ENCODE results near the gene R3HCC1L. TPM values are rescaled to one million over a fixed set of nuclear protein-coding genes. Genes with fewer than 3 reads are reported as not detected.

The R3HCC1L gene
- total RNA-seq, 1 experiment from 2014 or later, result 16.2 TPM

DNA sequence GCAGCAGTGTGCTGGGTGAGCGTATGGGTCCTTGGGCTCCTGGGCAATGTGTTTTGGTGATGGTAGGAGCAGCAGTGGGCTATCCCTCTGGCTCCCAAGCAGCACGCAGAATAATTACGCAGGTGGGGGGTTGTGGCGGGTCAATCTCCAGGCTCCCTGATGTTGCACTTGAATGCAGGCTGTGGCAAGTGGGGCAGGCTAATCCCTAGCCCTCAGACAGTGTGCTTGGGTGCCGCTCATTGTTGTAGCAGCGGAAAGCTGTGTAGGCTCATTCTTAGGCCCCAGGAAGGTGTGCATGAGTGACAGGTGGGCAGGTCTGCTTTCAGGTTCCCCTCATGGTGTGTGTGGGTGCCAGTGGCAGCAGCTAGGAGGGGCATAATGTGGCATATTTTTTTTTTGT, 89.4 kb downstream of the R3HCC1L start:
- H3K36me3 ChIP-seq (ENCODE audit: insufficient read depth, low read length, poor library complexity, severe bottlenecking), result no peaks in the 10 kb centered on the region
- ChIA-PET CTCF (no interaction called here), POLR2A (ENCODE audit: low non-redundant PET) (no interaction called here)
- no TSS peak for BruUV-seq (replicated peaks)
- intact Hi-C loops (cut with micrococcal nuclease; ENCODE audit: unreplicated experiment), result no loop called here
- H3K4me1 ChIP-seq (ENCODE audit: insufficient read depth, low read length, poor library complexity, severe bottlenecking), result no peaks in the 10 kb centered on the region
- TF ChIP-seq, protein P1, sequence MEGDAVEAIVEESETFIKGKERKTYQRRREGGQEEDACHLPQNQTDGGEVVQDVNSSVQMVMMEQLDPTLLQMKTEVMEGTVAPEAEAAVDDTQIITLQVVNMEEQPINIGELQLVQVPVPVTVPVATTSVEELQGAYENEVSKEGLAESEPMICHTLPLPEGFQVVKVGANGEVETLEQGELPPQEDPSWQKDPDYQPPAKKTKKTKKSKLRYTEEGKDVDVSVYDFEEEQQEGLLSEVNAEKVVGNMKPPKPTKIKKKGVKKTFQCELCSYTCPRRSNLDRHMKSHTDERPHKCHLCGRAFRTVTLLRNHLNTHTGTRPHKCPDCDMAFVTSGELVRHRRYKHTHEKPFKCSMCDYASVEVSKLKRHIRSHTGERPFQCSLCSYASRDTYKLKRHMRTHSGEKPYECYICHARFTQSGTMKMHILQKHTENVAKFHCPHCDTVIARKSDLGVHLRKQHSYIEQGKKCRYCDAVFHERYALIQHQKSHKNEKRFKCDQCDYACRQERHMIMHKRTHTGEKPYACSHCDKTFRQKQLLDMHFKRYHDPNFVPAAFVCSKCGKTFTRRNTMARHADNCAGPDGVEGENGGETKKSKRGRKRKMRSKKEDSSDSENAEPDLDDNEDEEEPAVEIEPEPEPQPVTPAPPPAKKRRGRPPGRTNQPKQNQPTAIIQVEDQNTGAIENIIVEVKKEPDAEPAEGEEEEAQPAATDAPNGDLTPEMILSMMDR (conservative IDR thresholded peaks at IDR 0.05; ENCODE audit: low read depth, low read length), result no peak
- TF ChIP-seq EZH2 (IDR thresholded peaks at IDR 0.05; ENCODE audit: borderline replicate concordance, low read depth, low read length, poor library complexity, severe bottlenecking), result no peak
- H3K27me3 ChIP-seq (replicated peaks; ENCODE audit: insufficient read depth, low read depth, low read length, poor library complexity), result no peaks in the 10 kb centered on the region
- peaks cover 18% of the 10 kb centered on the region for H3K9me3 ChIP-seq (ENCODE audit: low read depth, low read length, poor library complexity, severe bottlenecking)
- DNase-seq (ENCODE audit: low spot score), result no peak
- no peak overlapping the region for H3K27ac ChIP-seq (ENCODE audit: low read depth, low read length, poor library complexity, severe bottlenecking)
- H3K4me3 ChIP-seq (ENCODE audit: low read depth, low read length, poor library complexity, severe bottlenecking), result no peak overlapping the region

DNA sequence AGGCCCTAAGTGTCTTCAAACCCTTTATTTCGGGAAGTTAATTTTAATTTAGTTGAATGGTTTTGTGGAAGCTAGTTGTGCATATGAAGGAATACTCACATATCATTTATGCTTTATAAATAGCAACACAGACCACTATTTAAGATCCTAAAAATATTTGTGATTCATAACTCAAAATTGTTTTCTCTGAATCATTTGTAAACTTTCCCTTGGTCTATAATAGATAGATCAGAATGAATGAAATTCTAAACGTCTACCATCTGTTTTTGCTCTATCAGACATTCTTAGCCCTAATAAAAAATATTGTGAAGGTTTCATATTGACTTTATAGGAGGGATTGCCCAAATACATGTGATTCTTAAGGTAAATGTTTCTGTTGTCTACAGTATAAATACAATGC, 90.1 kb downstream of the R3HCC1L start:
- Histone ChIP-seq H3K36me3 (ENCODE audit: insufficient read depth, low read length, poor library complexity, severe bottlenecking) (no peaks in the 10 kb centered on the region), H3K27ac (ENCODE audit: low read depth, low read length, poor library complexity, severe bottlenecking) (no peak overlapping the region), H3K27me3 (replicated peaks; ENCODE audit: insufficient read depth, low read depth, low read length, poor library complexity) (no peaks in the 10 kb centered on the region), H3K4me3 (ENCODE audit: low read depth, low read length, poor library complexity, severe bottlenecking) (no peak overlapping the region), H3K9me3 (ENCODE audit: low read depth, low read length, poor library complexity, severe bottlenecking) (peaks cover 18% of the 10 kb centered on the region), H3K4me1 (ENCODE audit: insufficient read depth, low read length, poor library complexity, severe bottlenecking) (no peaks in the 10 kb centered on the region)
- TF ChIP-seq, protein P1 (conservative IDR thresholded peaks at IDR 0.05; ENCODE audit: low read depth, low read length), result no peak
- TF ChIP-seq EZH2 (IDR thresholded peaks at IDR 0.05; ENCODE audit: borderline replicate concordance, low read depth, low read length, poor library complexity, severe bottlenecking), result no peak
- no peak for DNase-seq (ENCODE audit: low spot score)
- ChIA-PET CTCF (no interaction called here), POLR2A (ENCODE audit: low non-redundant PET) (no interaction called here)
- BruUV-seq (replicated peaks), result no TSS peak
- intact Hi-C loops (cut with micrococcal nuclease; ENCODE audit: unreplicated experiment), result no loop called here

- ChIA-PET CTCF (no interaction called here), POLR2A (ENCODE audit: low non-redundant PET) (no interaction called here)
- H3K36me3 ChIP-seq (ENCODE audit: insufficient read depth, low read length, poor library complexity, severe bottlenecking), result no peaks in the 10 kb centered on the region
- H3K27ac ChIP-seq (ENCODE audit: low read depth, low read length, poor library complexity, severe bottlenecking), result no peak overlapping the region
- TF ChIP-seq, protein P1 (conservative IDR thresholded peaks at IDR 0.05; ENCODE audit: low read depth, low read length), result no peak
- no peak for TF ChIP-seq EZH2 (IDR thresholded peaks at IDR 0.05; ENCODE audit: borderline replicate concordance, low read depth, low read length, poor library complexity, severe bottlenecking)
- no peaks in the 10 kb centered on the region for H3K27me3 ChIP-seq (replicated peaks; ENCODE audit: insufficient read depth, low read depth, low read length, poor library complexity)
- DNase-seq (ENCODE audit: low spot score), result no peak
- H3K4me1 ChIP-seq (ENCODE audit: insufficient read depth, low read length, poor library complexity, severe bottlenecking), result no peaks in the 10 kb centered on the region
- intact Hi-C loops (cut with micrococcal nuclease; ENCODE audit: unreplicated experiment), result no loop called here
- no peak overlapping the region for H3K4me3 ChIP-seq (ENCODE audit: low read depth, low read length, poor library complexity, severe bottlenecking)
- peaks cover 16% of the 10 kb centered on the region for H3K9me3 ChIP-seq (ENCODE audit: low read depth, low read length, poor library complexity, severe bottlenecking)
- no TSS peak for BruUV-seq (replicated peaks)
These were observed 90.5 kb downstream of the R3HCC1L start for GRCh38 chr10:98224996-98225395.

Data from A673 (cell line).